ENCODE measurements around the gene CCL1.

The CCL1 gene

GRCh38 chr17:34382621-34383124 is 19.6 kb upstream of the CCL1 start:
- no peak for DNase-seq

- no peak for DNase-seq
Measured at GRCh38 chr17:34379868-34380267, 16.8 kb upstream of the CCL1 start.

- no peak for DNase-seq
Measured at GRCh38 chr17:34378664-34379101, 15.7 kb upstream of the CCL1 start.

- no peak for DNase-seq
Measured at GRCh38 chr17:34377078-34377823, 14.2 kb upstream of the CCL1 start.

- DNase-seq = no peak
Measured at GRCh38 chr17:34375426-34375997, 12.5 kb upstream of the CCL1 start.

GRCh38 chr17:34374457-34374856 is 11.4 kb upstream of the CCL1 start:
- no peak for DNase-seq

- DNase-seq = no peak
Measured at GRCh38 chr17:34371405-34372100, 8.5 kb upstream of the CCL1 start.

GRCh38 chr17:34370997-34371395 is 8.0 kb upstream of the CCL1 start:
- DNase-seq = no peak

GRCh38 chr17:34370376-34370996 is 7.5 kb upstream of the CCL1 start:
- no peak for DNase-seq

- no peak for DNase-seq
Measured at GRCh38 chr17:34369571-34369970, 6.5 kb upstream of the CCL1 start.

- no peak for DNase-seq
Measured at GRCh38 chr17:34368946-34369500, 6.0 kb upstream of the CCL1 start.

GRCh38 chr17:34368196-34368945 is 5.3 kb upstream of the CCL1 start:
- no peak for DNase-seq

GRCh38 chr17:34367486-34368195 is 4.6 kb upstream of the CCL1 start:
- no peak for DNase-seq

- DNase-seq = no peak
Measured at GRCh38 chr17:34366529-34367107, 3.6 kb upstream of the CCL1 start.

- no peak for DNase-seq
Measured at GRCh38 chr17:34366010-34366409, 3.0 kb upstream of the CCL1 start.

- no peak for DNase-seq
Measured at GRCh38 chr17:34365340-34365739, 2.3 kb upstream of the CCL1 start.

GRCh38 chr17:34364751-34365150 is 1.7 kb upstream of the CCL1 start:
- DNase-seq = no peak

- peak; percentile 78 for DNase-seq
Measured at GRCh38 chr17:34361478-34362061, 1.5 kb downstream of the CCL1 start.

- no peak for DNase-seq
Measured at GRCh38 chr17:34360601-34361270, 2.3 kb downstream of the CCL1 start.

- no peak for DNase-seq
Measured at GRCh38 chr17:34358631-34359030, 4.4 kb downstream of the CCL1 start.
